Embryonic facial prominence (tissue), 1 donor: ENCODE measurements around the gene ANXA11.
"Not testable (repeated sequence)": the region's sequence is repeated elsewhere in the genome, so short reads cannot be mapped to it uniquely, and the experiment has no call there.

Source experiments
- DNase-seq: peaks from one replicate; pipeline ENCODE4 v3.0.0-alpha.2; 2016; ENCODE audit errors: extremely low spot score

Gene ANXA11

DNA sequence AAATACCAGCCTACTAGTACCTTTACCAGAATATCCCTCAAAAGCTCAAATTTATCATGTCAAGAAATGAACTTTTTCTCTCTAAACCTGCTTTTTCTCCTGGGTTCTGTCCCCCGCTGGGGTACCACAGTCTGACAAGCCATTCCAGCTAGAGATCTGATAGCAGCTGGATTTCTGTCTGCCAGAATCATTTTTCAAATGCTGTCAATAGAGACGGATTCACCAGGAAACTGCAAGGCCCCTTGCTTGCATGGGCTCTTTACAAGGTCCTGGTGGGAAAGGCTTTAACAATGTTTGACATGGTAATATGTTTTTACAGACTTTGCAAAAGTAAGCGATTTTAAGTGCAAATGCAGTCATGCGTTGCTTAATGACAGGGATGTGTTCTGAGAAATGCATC lies 4.9 kb upstream of the ANXA11 start:
- DNase-seq, result no peak

- DNase-seq, result no peak
Measured at GRCh38 chr10:80207768-80208370, 2.5 kb upstream of the ANXA11 start.

- DNase-seq, result no peak
Measured at GRCh38 chr10:80206277-80206655, 929 bp upstream of the ANXA11 start.

- DNase-seq, result no peak
Measured at GRCh38 chr10:80204677-80205476, 460 bp downstream of the ANXA11 start.

DNA sequence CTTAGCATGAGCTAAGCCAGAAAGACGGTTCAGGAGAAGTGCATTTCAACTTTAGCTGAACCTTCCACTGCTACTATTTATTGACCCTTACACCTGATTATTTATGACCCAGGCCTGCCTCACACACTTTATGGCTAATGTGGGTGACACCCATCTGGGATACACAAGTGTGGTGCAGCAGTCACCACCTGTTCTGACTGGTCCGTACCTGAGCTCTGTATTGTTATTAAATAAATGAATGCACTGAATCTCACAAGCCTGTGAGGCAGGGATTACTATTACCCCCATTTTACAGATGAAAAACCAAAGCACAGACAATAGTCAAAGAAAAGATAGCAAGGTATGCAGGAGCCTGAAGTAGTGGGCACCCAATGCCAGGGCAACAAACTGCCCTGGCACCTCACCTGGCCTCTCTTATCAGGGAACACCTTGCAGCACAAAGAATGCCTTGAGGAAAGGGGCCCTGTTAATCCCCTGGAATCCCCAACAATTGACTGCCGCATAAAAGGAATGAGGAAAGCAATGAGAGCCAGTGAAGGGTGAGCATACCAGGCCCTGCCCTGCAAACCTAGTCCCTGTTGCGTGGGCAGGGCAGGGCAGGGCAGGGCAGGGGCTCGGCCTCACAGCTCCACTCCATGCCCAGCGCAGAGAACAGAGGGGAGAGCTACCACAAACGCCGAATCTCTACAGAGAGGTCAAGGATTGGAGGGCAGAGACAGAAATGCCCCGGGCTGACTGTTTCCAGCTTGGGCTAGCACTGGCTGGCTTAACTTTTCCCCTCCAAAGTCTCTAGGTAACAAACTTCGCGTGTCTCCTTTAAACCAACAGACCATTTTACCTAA lies 1.3 kb downstream of the ANXA11 start:
- no peak for DNase-seq

DNA sequence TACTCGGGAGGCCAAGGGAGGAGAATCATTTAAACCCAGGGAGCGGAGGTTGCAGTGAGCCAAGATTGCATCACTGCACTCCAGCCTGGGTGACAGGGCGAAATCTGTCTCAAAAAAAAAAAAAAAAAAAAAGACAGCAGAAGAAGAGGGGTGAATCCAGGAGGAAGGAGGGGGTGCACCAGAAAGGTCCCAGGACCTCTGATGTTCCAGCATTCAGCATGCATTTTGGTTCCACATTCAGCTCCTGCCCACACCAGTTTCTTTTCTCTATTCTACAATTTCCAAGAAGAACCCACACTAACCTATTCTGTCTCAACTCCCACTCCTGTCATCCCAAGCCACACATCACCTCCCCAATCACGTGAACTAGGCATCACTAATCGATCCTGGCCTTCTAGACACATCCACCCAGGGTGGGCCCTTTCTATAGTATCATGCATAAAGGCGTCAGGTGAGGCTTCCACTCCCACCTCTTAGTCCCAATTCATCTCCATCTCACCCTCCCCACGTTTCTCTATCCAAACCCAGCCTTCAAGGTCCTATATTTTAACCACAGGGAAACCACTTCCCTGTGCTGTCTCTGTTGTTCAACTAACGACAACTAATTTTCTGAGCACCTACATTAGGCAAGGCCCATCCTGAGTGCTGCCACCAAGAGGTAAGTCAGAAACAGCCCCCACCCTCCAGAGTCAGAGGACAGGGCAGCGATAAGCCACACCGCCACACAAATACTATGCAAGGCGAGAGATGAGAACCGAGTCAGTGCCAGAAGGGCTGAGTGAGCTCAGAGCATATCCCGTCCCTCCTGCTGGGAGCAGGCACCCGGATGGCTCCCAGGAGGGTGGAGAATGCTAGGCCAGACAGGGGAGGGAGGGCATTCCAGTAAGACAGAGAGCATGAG lies 2.2 kb downstream of the ANXA11 start:
- DNase-seq, result no peak

DNA sequence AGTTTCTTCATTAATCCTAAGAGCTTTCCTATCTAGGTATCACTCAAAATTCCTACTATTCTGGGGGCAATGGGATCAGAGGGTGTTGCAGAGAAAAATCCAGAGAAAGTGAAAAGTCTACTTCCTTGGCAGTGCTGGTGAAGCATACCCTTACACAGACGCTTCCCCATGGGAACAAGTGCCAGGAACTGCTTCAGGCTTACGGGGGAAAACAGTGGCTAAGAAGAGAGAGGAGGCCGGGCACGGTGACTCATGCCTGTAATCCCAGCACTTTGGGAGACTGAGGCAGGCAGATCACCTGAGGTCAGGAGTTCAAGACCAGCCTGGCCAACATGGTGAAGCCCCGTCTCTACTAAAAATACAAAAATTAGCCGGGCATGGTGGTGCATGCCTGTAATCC lies 2.8 kb downstream of the ANXA11 start:
- DNase-seq, result not testable (repeated sequence)

- DNase-seq, result no peak
Measured at GRCh38 chr10:80201608-80202141, 3.7 kb downstream of the ANXA11 start.

GRCh38 chr10:80200687-80201086 lies 4.7 kb downstream of the ANXA11 start:
- no peak for DNase-seq

GRCh38 chr10:80200259-80200658 lies 5.1 kb downstream of the ANXA11 start:
- DNase-seq, result no peak

DNA sequence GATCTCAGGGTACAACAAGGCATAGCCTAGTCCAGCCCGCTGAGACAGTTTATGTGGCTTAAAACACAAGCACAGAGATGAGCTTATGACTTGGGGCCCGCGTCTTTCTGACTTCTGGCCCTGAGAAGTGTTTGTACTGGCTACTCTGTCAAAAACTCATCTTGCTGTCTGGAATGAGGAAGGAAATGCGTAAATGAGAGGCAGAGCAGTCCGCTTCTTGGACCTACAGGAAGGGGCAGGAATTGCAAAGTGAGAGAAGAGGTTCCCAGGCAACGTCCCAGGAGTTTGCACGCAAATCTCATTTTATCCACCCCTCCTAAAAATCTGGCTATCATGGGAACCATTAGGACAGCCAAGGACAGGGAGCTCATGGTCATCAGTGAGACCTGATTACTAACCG lies 5.5 kb downstream of the ANXA11 start:
- DNase-seq, result no peak

GRCh38 chr10:80197972-80198916 lies 7.1 kb downstream of the ANXA11 start:
- no peak for DNase-seq

DNA sequence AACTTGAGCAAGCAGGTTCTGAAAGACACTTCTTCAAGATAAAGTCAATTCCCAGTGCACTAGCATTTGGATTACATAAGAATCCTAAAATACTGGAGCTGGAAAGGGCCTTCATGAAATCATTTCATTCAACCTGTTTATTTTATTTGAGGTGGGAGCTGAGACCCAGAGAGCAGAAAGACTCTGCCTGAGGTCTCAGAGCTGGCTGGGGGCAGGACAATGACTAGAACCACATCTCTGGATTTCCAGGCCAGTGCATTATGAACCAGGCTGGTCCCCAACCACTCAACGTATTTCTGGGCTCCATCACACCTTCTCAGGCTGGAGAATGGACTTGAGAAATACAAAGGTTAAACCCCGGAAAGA lies 8.4 kb downstream of the ANXA11 start:
- no peak for DNase-seq

GRCh38 chr10:80196270-80196949 lies 8.9 kb downstream of the ANXA11 start:
- DNase-seq, result no peak

GRCh38 chr10:80195046-80195574 lies 10.2 kb downstream of the ANXA11 start:
- DNase-seq, result no peak

GRCh38 chr10:80194373-80195045 lies 10.8 kb downstream of the ANXA11 start:
- no peak for DNase-seq

DNA sequence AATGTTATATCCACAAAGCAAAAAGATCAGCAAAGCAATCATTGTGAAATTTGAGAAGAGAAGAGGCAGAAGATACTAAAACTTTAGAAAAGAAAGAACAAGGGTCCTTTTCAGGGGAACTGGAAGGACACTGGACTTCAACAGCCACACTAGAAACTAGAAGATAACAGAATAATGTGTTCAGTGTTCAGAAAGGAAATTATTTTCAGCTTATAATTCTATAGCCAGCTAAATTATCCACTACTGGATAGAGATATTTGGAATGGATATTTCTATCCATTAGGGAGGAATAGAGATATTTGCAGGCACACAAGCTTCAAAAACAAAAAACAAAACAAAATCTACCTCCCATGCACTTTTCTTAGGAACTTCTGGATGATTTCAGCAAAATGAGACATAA lies 12.8 kb downstream of the ANXA11 start:
- no peak for DNase-seq

GRCh38 chr10:80191589-80192270 lies 13.6 kb downstream of the ANXA11 start:
- DNase-seq, result no peak
